Stimulated activated CD8-positive, alpha-beta memory T cell treated with anti-CD3 and anti-CD28 coated beads, Interleukin-4, amount 100 ng/mL, for 4 hours (primary cell): ENCODE results near the gene SLC39A11.

Experiments
- DNase-seq, 2 donors: peaks; one replicate each; pipeline ENCODE4 v3.0.0-alpha.2; 2020; ENCODE audit warnings: low read depth in 2 of 2, low spot score in 1 of 2

Gene SLC39A11

DNA sequence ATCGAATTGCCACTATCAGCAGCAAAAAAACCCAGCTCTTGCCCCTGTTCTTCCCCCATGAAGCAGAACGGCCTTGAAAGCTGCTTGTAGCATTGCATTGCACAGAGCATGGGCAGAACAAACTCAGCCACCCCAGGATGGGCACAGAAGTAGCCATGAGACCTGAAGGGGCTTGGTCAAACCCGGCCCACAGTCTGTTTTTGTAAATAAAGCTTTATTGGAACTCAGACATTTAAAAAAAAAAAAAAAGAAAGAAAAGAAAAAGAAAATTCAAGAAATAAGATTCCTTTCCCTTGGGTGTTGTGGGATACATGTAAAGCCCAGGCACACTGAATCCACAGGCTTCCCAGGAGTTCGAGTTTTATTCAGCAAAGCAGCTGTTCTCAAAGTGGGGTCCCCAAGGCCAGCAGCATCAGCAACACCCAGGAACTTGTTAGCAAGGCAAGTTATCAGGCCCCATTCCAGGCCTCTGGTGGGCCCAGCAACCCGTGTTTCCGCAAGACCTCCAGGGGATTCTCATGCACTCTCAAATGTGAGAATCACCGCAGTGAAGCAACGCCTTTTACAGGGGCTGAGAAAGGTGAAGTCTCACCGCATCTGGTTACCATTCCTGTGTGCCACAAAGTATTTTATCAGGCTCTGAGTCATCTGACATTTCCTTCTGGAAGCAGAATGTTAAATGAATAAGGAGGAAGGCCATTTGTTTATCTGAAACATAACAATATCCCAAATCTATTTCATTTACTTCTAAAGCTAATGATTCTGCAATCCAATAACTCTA, 108.2 kb downstream of the SLC39A11 start:
- no peak for DNase-seq

DNA sequence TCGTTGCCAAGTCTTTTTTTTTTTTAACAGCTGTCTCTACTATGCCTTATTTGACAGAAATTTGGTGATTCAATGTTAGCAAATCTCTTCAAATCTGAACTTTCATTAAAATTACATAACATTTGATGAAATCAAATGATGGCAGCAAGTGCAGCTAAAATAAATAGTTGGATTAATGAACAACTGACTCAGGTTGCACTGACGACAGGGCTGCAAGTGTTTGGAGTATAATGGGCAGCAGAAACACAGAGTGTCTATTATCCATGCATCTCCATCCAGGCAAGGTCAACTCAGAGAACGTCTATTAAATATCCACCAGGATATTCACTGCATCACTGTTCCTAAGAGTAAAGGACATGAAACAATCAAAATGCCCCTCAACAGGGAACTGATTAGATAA, 109.8 kb downstream of the SLC39A11 start:
- no peak for DNase-seq

DNA sequence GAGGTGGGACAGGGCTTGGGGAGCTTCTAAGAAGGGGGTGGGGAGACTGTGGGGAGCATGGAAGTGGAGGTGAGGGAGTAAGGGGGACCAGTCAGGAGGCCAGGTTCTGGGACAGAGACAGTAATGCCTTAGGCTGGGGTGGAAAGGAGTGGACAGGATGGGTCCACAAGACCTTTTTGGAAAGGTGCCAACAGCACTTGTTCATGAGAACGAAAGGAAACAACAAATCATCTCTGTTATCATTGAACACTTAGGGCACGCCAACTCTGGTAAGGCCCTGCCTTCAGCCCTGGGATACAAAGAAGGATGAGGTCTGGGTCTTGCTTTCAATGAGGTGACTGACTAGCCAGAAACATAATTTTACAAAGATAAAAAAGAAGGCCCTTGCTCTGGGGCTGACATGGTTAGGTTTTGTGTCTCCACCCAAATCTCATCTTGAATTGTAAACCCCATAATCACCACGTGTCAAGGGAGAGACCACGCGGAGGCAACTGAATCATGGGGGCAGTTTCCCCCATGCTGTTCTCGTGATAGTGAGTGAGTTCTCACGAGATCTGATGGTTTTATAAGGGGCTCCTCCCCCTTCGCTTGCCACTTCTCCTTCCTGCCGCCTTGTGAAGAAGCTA, 113.8 kb downstream of the SLC39A11 start:
- no peak for DNase-seq

DNA sequence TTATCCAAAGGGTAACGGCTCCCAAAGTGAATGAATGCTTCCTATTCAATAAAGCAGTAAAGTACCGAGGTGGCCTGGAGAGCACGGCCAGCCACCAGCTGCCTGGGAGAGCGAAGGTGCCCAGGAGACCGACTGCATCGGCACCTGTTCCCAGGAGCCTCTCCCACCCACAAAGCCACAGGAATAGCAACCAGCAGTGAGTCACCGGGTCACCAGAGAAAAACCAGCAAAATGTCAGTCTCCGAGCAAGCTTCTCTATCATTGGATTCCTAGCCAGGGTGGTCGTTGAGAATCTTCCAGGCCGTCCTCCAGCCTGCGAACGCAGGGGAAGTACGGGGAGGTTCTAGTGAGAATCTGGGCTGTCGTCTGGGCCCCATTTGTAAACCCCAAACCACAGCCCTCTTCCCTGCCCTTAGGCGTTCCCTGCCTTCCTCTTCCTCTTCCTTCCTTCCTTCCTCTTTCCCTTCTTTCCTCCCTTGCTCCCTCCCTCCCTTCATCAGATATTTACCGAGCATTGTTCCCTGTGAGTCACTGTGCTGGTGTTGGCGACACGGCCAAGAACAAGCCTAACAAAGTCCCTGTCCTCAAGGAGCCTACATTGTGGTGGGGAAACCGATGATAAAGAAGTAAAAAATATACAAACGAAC, 114.6 kb downstream of the SLC39A11 start:
- no peak for DNase-seq

DNA sequence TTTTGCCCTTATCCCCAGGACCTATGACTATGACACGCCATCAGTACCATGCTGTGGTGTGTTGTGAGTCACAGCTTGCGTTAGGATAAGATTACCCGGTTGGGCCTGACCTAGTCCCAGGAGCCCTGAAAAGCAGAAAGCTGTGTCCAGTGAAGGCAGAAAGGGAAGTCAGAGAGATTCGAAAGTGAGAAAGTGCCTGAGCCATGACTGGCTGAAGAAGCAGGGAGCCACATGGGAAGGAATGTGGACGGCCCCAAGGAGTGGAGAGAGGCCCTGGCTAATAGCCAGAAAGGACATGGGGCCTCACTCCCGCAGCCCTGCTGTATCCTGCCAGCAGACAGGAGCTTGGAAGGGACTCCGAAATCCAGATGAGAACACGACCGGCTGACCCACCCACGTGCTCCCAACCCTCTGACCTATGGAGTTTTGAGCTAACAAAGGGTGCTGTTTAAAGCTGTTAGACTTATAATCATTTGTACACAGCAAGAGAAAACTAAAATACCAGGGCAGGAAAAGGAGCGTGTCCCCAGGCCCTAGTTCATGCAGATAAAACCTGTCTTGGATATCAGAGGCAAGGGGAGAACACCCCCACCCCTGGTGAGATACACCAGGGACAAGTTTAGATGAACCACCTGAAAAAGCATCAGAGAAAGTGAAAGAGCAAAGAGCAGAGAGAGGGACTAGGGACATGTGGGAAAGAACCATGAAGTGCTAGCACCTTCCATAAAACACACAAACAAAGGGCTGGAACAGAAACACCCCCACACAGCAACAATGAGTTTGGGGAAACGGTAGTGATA, 115.3 kb downstream of the SLC39A11 start:
- DNase-seq: no peak

DNA sequence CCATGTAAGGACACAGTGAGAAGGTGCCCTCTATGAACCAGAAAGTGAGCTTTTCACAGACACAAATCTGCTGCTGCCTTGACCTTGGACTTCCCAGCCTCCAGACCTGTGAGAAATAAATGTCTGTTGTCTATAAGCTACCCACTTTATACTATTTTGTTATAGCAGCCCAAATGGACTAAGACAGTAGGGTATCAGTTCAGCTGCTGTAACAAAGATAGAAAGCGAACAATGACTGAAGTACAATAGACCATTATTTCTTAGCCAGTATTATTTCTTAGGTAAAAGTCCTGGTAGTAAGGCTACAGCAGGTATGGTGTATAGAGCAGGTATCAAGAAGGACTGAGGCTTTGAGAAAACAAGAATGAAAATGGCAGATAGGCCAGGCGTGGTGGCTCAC, 117.0 kb downstream of the SLC39A11 start:
- DNase-seq: no peak

DNA sequence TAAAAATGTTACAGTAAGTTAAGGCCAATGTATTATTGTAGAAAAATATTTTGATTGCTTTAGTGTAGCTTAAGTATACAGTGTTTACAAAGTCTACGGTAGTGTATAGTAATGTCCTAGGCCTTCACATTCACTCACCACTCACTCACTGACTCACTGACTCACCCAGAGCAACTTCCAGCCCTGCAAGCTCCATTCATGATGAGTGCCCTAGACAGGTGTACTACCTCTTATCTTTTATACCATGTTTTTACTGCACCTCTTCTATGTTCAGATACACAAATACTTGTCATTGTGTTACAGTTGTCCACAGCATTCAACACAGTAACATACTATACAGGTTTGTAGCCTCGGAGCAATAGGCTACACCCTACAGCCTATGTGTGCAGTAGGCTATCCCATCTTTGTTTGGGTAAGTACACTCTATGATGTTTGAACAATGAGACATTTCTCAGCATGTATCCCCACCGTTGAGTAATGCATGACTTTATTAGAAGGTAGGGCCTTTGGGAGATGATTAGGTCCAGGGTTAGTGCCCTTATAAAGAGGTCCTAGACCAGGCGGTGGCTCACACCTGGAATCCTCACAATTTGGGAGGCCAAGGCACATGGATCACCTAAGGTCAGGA, 117.8 kb downstream of the SLC39A11 start:
- DNase-seq: no peak

DNA sequence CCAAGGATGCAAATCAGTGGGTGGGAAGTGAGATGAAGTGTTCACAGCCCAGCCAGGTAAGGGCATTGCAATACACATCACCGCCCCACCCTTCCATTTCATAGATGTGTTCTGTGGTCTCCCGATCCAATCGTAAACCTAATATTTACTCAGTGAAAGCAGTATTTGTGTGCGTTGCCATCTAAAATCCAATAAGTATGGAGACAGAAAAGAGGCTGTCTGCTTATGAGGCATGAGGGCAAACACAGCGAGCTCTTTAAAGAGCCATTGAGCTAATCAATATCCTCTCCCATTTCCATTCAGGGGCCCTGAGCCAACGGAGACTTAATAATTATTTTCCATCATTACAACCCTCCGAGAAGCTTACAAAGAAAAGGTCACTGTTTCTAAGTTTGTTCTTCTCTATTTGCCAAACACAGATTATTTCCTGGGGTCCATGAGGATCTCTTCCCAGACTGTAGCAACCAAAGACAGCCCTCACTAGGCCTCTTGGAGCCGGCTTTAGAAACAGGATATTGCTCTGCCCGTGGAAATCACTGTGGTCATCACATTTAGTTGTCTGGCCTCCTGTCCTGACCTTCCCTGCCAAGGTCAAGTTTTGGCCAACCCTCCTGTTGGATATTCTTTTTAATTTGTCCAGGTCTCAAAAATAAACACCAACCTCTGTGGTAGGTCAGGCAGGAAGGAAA, 120.1 kb downstream of the SLC39A11 start:
- no peak for DNase-seq

DNA sequence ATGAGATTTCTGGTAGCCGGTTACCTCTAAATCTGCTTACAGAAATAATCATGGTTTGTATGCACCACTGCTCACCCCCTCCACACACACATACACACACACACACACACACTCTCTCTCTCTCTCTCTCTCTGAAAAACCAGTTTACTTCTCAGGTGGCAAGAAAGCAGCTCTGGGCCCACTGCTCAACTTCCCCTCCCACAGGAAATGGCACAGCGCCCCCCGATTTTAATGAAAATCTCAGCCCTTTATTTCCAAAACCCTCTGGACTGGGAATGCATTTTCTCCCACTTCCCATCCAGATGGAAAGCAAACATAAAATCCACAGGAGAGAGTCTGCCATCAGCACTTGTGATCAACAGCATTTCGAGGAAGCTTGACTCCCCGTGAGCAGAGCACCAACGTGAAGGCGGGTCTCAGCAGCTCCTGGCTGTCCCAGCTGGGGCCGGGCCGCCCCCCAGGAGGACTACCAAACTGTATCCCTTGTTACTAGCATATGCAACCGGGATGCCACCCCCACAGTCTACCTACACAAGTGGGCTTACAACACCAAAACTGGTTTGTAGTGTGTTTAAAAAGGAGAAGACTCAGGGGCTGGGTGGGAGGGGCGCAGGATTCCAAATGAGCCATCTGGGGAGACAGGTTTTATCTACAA, 121.1 kb downstream of the SLC39A11 start:
- no peak for DNase-seq

DNA sequence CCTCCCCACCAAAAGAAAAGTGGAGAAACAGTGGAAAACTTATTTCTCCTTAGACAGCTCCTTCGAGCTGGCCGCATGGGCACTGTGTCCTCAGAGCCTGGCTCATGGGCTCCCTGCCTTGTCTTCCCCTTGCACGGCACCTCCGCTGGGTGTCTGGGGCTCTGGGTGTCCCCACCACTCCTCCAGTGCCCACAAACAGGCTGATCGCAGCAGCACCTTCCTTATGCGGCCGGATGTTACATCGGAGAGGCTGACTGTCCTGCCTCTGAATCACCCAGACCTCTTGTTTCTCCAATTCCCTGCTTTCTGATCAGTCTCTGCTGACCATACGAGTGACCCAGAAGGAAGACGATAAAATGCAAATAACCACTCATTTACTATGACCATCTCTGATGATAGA, 121.7 kb downstream of the SLC39A11 start:
- no peak for DNase-seq

DNA sequence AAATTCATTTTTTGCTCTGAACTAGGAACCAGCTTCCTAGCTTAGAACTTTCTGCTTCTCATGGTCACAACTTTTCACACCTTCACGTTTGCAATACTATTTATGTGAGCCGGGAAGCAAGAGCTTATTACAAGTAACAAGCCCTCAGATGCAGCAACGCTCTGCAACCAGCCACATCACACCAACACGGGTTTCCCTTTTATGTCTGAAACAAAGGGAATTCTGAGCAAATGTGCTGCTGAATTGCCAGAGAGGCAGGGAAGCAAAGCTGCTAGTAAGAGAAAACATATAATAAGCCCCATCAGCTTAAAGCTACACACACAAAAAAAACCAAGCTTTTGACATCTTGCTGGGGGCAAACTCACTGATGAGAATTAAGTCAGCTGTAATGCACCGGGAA, 122.2 kb downstream of the SLC39A11 start:
- DNase-seq: no peak

DNA sequence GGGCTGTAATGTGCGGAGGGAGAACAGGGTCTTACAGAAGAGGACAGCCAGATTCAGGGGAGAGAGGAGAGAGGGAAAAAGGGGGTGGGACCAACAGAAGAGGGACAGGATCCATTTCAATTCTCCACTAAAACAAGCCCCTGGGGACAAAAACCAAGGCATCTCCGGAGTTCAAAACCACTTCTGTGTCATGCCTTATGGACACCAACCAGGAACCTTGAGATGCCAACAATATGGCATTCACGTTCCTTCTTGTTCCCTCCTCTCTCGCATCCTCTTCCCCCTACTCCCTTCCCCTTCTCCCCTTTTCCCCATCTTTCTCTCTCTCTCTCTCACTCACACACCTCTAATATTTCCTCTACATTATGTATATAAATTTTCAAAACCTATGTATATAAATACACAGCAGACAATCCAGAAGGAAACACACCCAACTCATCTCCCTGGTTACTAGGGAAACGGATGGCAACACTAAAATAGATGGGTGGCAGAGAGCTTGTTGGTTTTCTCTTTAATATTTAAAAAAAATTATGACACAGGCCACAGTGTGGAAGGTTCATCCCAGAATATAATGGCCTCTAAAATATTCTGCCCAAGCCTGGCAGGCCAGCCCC, 123.1 kb downstream of the SLC39A11 start:
- no peak for DNase-seq

DNA sequence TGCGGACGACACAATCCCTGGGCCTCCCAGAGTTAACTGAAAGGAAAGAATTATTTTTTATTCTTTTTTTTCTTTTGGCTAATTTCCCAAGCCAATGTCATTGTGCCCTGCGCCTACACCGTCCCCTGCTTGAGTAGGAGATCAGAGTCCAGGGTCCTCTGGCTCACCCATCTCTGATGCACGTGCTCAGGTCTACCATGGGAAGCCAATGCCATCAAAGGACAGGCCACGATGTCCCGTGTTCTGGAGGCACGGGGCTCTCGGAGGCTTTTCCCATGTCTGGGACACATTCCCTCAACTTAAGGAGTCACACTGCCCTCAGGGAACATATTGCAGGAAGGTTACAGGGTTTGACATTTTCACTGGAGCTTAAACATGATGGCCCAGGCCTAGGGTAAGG, 123.7 kb downstream of the SLC39A11 start:
- no peak for DNase-seq

DNA sequence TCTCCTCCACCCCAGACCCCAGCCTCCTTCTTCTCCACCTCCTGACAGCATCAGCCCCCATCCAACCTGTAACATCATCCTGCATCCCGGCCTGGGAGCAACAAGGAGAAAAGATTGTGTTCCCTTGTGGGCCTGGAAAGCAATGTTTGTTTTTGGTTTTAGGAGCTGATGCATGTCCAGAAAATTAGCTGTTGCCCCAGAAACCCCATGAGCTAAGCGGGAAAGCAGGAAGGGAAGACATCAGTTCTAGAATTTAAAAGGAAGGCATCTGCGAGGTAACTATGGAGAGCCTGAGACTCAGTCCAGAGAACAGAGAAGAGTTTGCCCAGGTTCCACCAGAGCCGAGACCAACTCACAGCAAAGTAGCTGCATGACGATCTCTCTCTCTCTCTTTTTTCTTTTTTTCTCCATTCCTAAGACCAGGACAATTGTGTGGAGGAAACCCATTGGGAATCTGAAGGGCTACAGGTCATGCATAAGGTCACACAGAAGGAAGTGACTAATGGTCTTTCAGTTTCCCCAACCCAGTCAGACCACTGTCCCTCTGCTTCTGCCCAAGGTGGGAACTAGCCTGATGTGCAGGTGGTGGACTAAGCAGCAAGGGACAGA, 124.4 kb downstream of the SLC39A11 start:
- DNase-seq: no peak

DNA sequence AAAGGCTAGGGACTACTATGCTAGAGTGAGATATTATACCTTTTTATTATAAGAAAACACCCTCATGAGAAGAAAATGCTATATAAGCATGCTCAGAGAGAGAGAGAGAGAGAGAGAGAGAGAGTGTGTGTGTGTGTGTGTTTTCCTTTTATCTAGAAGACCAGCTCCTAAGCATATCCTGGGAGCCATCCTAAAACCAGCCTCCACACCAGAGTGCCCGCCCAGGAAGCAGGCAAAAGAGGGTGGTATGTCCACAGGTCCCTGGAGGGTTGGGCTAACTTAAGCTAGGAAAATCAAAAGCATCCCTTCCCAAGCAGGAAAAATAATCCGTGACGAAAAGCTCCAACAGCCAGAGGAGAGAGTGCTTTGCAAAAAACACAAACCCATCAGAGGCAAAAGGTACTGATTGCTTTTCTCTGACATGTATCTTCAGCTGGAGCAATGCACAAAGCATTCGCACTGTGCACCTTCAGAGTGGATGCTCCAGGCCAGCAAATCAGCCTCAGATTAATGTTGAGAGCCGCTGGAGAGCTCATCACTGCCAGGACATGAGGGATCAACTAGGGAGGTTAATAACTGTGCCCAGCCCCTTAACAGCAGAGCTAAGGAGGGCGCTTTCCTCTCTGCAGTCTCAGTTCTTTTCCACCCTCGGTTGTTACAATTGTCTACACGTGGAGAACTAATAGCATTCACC, 125.1 kb downstream of the SLC39A11 start:
- DNase-seq: no peak

DNA sequence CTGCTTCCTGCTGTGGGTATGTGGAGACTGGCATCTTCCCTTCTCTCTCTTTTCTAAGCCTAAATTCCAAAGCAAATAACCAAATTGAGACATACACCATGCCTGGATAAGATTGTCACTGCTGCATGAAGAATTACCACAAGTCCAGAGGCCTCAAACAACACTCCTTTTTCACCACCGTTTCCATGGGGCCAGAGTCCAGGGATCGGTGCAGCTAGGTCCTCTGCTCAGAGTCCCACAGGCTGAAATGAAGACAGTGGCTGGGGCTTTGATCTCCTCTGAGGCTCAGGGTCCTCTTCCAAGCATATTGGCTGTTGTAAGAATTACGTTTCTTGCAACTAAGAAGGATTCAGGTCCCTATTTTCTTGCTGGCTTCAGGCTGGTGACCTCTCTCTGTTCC, 130.4 kb downstream of the SLC39A11 start:
- no peak for DNase-seq

DNA sequence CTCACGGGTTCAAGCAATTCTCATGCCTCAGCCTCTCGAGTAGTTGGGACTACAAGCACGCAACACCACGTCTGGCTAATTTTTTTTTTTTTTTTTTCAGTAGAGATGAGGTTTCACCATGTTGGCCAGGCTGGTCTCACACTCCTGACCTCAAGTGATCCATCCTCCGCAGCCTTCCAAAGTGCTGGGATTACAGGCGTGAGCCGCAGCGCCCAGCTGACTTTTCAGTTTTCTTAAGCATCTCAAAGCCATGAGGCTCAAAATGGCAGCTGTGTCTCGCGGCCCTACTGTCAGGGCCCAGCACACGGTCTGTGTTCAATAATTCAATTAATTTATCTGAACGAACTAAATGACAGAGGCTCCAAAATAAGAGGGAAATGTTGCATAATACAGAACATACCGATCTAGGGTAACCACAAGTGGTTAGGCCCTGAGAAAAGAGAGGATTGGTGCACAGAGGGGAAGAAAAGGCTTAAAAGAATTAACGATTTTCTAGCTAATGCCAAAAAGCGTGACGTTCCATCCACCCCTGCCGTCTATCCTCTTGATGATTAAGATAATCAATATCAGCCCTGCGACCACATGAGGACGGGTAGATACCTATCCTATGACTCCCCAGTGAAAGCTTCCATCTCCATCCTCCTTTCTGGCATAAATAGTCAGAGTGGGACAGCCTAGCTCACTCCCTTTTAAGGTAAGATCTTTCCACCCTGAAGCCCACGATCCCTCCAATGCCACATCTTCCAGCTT, 136.9 kb downstream of the SLC39A11 start:
- no peak for DNase-seq

DNA sequence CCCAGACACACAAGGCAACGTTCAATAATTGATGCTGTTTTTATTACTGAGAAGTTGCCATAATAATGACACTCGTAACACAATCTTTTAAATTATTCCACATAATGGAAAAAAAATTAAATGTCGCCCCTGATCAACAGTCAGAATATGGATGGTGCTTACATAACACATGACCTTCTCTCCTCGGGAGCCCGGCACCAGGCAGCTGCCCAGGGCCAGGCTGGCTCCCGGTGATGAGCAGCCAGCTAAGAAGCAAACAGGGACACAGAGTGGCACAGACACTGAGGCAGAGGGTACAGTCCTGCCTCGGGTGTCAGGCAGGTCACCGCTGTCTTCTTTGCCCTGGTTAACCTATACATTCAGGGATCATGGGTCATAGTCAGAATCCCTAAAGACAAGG, 137.9 kb downstream of the SLC39A11 start:
- DNase-seq: no peak
